Testis (tissue), 3 donors: ENCODE data around the gene KDELR3. TPM values are rescaled to one million over a fixed set of nuclear protein-coding genes. Genes with fewer than 3 reads are reported as not detected.

Experiments
- DNase-seq: peaks from one replicate; pipeline ENCODE4 v3.0.0-alpha.2; 2019
- H3K27ac ChIP-seq, 2 donors: fragments of 200-600 bp; sonication (generic); one replicate each; pipeline ENCODE4 v1.5.1; 2019
- H3K27me3 ChIP-seq: fragments of 200-600 bp; sonication (generic); one replicate; pipeline ENCODE4 v1.5.1; 2019
- H3K36me3 ChIP-seq: fragments of 200-600 bp; sonication (generic); one replicate; pipeline ENCODE4 v1.5.1; 2017; ENCODE audit warnings: low read depth; ENCODE audit errors: missing control alignments
- H3K4me1 ChIP-seq: fragments of 200-600 bp; sonication (generic); one replicate; pipeline ENCODE4 v1.5.1; 2019
- H3K4me3 ChIP-seq, 2 donors: fragments of 200-600 bp; sonication (generic); one replicate each; pipeline ENCODE4 v1.5.1; 2017 to 2019
- H3K9me3 ChIP-seq: fragments of 200-600 bp; sonication (generic); one replicate; pipeline ENCODE4 v1.5.1; 2017
- CTCF ChIP-seq, 3 experiments: fragments of 450-650 bp in 2 of 3; fragments of 200-600 bp in 1 of 3; sonication (generic) in 1 of 3; IDR thresholded peaks; one replicate each; pipeline ENCODE4 v1.5.1; 2016 to 2019; ENCODE audit warnings: antibody characterized with exemption in 3 of 3, mild to moderate bottlenecking in 2 of 3, moderate library complexity in 1 of 3
- POLR2A ChIP-seq: fragments of 450-650 bp; IDR thresholded peaks from one replicate; pipeline ENCODE4 v1.6.1; 2017; ENCODE audit warnings: antibody characterized with exemption, mild to moderate bottlenecking, moderate library complexity
- WGBS, 2 donors: methylation state at CpG; one replicate each; pipeline ENCODE4 v1.1.5; 2018; 5-methylcytosine and 5-hydroxymethylcytosine counted together
- intact Hi-C: fragments of 100-400 bp; cut with DNase I; formaldehyde crosslinking; loops from one replicate; pipeline ENCODE4 v1.15.1; 2023; ENCODE audit warnings: low total_unique reads
- polyA plus RNA-seq: library from polyadenylated mRNA; stranded (reverse); fragments of 350-450 nt; fragmentation: Illumina TruSeq; extraction: RNeasy Lipid Tissue Mini Kit (QIAGEN cat#74804); gene quantifications from one replicate; pipeline ENCODE4 v1.2.3, GENCODE V29; 2014; ENCODE audit warnings: low read depth, low replicate concordance; ENCODE audit not compliant: insufficient read depth
- total RNA-seq, 2 donors: library from RNA; depleted of rRNA; stranded (reverse); fragments of >200 nt; gene quantifications; one replicate each; pipeline ENCODE4 v1.2.3, GENCODE V29; 2016

KDELR3 gene
- total and polyA plus RNA-seq, 3 donors from 2014 or later, result 6.7 to 10.4 (median 8.6) TPM

GRCh38 chr22:38490915-38491314 is 23.0 kb downstream of the KDELR3 start:
- Histone ChIP-seq H3K27ac (peak overlapping the region in 1 of 2 donors; percentile 11), H3K4me3 (no peak overlapping the region), H3K4me1 (no peaks in the 10 kb centered on the region), H3K27me3 (no peaks in the 10 kb centered on the region), H3K36me3 (no peaks in the 10 kb centered on the region), H3K9me3 (no peaks in the 10 kb centered on the region)
- peak; percentile 48 for DNase-seq
- WGBS, 2 donors, result 67 to 76% methylated on average over 1 of the region's 1 CpG
- intact Hi-C loops, result no loop called here
- no peak for TF ChIP-seq CTCF (IDR thresholded peaks at IDR 0.05)
- no peak for TF ChIP-seq POLR2A

GRCh38 chr22:38491707-38492348 is 23.9 kb downstream of the KDELR3 start:
- Histone ChIP-seq H3K4me1 (no peaks in the 10 kb centered on the region), H3K36me3 (no peaks in the 10 kb centered on the region), H3K27ac (no peak overlapping the region), H3K9me3 (no peaks in the 10 kb centered on the region), H3K27me3 (no peaks in the 10 kb centered on the region), H3K4me3 (no peak overlapping the region)
- no peak for TF ChIP-seq POLR2A
- DNase-seq, result no peak
- intact Hi-C loops, result no loop called here
- 67 to 76% methylated on average over 5 of the region's 5 CpGs for WGBS, 2 donors

- Histone ChIP-seq H3K9me3 (no peaks in the 10 kb centered on the region), H3K36me3 (no peaks in the 10 kb centered on the region), H3K4me3 (no peak overlapping the region), H3K27ac (no peak overlapping the region), H3K4me1 (no peaks in the 10 kb centered on the region), H3K27me3 (no peaks in the 10 kb centered on the region)
- intact Hi-C loops, result no loop called here
- no peak for DNase-seq
- 54 to 59% methylated on average over 2 of the region's 2 CpGs for WGBS, 2 donors
- TF ChIP-seq POLR2A (no peak), CTCF (IDR thresholded peaks at IDR 0.05) (no peak)
These were observed 26.6 kb downstream of the KDELR3 start for GRCh38 chr22:38494498-38494897.

- 87 to 90% methylated on average over 12 of the region's 12 CpGs for WGBS, 2 donors
- Histone ChIP-seq H3K27ac (no peak overlapping the region), H3K9me3 (no peaks in the 10 kb centered on the region), H3K36me3 (no peaks in the 10 kb centered on the region), H3K27me3 (no peaks in the 10 kb centered on the region), H3K4me3 (no peak overlapping the region), H3K4me1 (no peaks in the 10 kb centered on the region)
- no peak for TF ChIP-seq POLR2A
- no peak for TF ChIP-seq CTCF (IDR thresholded peaks at IDR 0.05)
- DNase-seq, result no peak
- intact Hi-C loops, result no loop called here
These were observed 27.0 kb downstream of the KDELR3 start for GRCh38 chr22:38494939-38495338.

GRCh38 chr22:38497869-38498268 is 30.0 kb downstream of the KDELR3 start:
- Histone ChIP-seq H3K36me3 (no peaks in the 10 kb centered on the region), H3K4me1 (peaks cover 13% of the 10 kb centered on the region), H3K27me3 (no peaks in the 10 kb centered on the region), H3K4me3 (no peak overlapping the region), H3K9me3 (no peaks in the 10 kb centered on the region), H3K27ac (no peak overlapping the region)
- WGBS, 2 donors, result 69 to 83% methylated on average over 3 of the region's 3 CpGs
- intact Hi-C loops, result no loop called here
- no peak for DNase-seq
- TF ChIP-seq CTCF (IDR thresholded peaks at IDR 0.05), result no peak
- no peak for TF ChIP-seq POLR2A
